Gastroesophageal sphincter (tissue), 3 donors: ENCODE data around the gene VEPH1.

Source experiments
- POLR2AphosphoS5 ChIP-seq: sonication (generic); formaldehyde crosslinking; IDR thresholded peaks from one replicate; pipeline ENCODE4 v1.6.1; 2017; ENCODE audit warnings: antibody characterized with exemption
- TF ChIP-seq, protein P1 (sequence below), 4 experiments: fragments of 200-600 bp in 2 of 4; fragments of 450-650 bp in 2 of 4; sonication (generic) in 1 of 4; IDR thresholded peaks; one replicate each; pipeline ENCODE4 v1.5.1; 2017 to 2019; ENCODE audit warnings: antibody characterized with exemption in 4 of 4, mild to moderate bottlenecking in 2 of 4, moderate library complexity in 2 of 4

GRCh38 chr3:157534725-157535161 lies 31.5 kb upstream of the VEPH1 start:
- TF ChIP-seq, protein P1, sequence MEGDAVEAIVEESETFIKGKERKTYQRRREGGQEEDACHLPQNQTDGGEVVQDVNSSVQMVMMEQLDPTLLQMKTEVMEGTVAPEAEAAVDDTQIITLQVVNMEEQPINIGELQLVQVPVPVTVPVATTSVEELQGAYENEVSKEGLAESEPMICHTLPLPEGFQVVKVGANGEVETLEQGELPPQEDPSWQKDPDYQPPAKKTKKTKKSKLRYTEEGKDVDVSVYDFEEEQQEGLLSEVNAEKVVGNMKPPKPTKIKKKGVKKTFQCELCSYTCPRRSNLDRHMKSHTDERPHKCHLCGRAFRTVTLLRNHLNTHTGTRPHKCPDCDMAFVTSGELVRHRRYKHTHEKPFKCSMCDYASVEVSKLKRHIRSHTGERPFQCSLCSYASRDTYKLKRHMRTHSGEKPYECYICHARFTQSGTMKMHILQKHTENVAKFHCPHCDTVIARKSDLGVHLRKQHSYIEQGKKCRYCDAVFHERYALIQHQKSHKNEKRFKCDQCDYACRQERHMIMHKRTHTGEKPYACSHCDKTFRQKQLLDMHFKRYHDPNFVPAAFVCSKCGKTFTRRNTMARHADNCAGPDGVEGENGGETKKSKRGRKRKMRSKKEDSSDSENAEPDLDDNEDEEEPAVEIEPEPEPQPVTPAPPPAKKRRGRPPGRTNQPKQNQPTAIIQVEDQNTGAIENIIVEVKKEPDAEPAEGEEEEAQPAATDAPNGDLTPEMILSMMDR (IDR thresholded peaks at IDR 0.05), result no peak
- no peak for TF ChIP-seq POLR2AphosphoS5
